22Rv1 (cell line): ENCODE data around the gene C5AR1.

ENCODE experiments used
- CTCF ChIP-seq: fragments of 450-650 bp; IDR thresholded peaks from 2 replicates; pipeline ENCODE4 v1.5.1; 2017; ENCODE audit warnings: mild to moderate bottlenecking
- ZFX ChIP-seq: fragments of 450-650 bp; IDR thresholded peaks from 2 replicates; pipeline ENCODE4 v1.6.1; 2017; ENCODE audit warnings: antibody characterized with exemption, borderline replicate concordance

- no peak for TF ChIP-seq ZFX
- TF ChIP-seq CTCF = no peak
These were observed 33.6 kb downstream of the C5AR1 start for GRCh38 chr19:47343194-47343802.
